Activated CD4-positive, alpha-beta T cell treated with anti-CD3 and anti-CD28 coated beads, Interleukin-2, amount 50 U/mL, for 24 hours (primary cell): Measurements from ENCODE around the gene POU2AF1.

Experiments used
- DNase-seq, 2 donors: peaks; one replicate each; pipeline ENCODE4 v3.0.0-alpha.2; 2020; ENCODE audit warnings: low read depth in 1 of 2, low spot score in 1 of 2

The POU2AF1 gene

DNA sequence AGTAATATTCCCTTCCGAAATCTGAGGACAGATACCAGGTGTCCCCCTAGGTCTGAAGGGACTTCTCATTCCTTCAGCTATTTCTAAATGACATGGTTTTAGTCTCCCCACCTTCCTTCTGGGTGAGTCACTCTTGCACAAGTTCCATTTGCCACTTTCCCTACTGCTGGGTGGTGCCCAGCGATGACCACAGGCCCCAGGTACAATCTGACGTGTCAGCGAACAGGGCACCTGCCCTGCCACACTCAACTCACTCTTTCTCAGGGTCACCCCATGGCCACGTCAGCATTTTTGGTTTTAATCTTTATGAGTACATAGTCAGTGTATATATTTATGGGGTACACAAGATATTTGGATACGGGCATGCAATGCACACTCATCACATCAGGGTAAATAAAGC, 17.2 kb downstream of the POU2AF1 start:
- DNase-seq, result no peak

GRCh38 chr11:111361052-111361801, 17.8 kb downstream of the POU2AF1 start:
- DNase-seq, result no peak

DNA sequence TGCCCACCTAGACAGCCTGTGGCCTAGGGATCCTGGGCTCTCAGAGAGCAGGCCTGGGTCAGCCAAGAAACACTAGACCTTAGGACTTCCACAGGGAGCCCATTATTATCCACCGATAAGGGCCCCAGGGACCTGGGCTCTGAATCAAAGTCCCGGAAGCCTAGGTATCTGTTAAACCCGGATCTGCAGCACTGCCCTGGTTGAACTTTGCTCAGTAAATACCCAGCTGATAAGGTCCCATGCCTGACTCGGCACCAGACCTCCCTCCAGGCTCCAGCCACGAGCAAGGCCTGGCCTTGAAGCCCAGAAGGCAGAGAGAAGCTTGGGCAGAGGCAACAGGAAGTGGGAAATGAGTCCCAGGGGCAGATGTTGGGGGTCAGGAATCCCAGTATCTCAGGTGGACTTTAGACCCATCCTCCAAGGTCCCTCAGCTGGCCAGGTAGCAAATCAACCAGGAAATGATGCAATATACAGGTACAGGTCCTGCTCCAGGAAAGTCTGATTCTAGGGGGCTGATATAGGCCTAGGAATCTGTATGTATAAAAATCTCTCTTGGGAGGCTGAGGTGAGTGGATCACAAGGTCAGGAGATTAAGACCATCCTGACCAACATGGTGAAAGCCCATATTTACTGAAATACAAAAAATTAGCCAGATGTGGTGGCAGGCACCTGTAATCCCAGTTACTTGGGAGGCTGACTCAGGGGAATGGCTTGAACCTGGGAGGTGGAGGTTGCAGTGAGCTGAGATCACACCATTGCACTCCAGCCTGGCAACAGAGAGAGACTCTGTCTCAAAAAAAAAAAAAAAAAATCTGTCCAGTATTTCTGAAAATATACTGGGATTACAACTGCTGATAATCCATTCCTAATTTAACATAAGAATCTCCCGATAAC, 18.7 kb downstream of the POU2AF1 start:
- no peak for DNase-seq

- DNase-seq, result no peak
Observed at GRCh38 chr11:111359223-111360149, 19.6 kb downstream of the POU2AF1 start.

GRCh38 chr11:111358038-111359001, 20.8 kb downstream of the POU2AF1 start:
- DNase-seq, result no peak

GRCh38 chr11:111357150-111358037, 21.7 kb downstream of the POU2AF1 start:
- DNase-seq, result no peak

DNA sequence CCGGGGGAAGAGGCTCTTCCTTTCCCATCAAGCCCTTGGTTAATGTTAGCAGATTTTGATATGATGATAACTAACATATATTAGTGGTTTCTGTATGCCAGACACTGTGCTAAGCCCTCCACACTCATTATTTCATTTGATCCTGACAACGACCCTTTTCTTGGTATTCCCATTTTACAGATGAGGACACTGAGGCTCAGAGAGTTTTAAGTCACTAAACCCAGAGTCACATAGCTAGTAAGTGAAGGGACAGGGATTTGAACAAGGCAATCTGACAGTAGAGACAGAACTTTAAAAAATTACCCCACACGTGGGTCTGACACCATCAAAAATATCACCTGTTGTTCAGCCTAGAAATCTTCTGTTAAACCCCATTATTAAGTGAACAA, 22.4 kb downstream of the POU2AF1 start:
- DNase-seq, result no peak

DNA sequence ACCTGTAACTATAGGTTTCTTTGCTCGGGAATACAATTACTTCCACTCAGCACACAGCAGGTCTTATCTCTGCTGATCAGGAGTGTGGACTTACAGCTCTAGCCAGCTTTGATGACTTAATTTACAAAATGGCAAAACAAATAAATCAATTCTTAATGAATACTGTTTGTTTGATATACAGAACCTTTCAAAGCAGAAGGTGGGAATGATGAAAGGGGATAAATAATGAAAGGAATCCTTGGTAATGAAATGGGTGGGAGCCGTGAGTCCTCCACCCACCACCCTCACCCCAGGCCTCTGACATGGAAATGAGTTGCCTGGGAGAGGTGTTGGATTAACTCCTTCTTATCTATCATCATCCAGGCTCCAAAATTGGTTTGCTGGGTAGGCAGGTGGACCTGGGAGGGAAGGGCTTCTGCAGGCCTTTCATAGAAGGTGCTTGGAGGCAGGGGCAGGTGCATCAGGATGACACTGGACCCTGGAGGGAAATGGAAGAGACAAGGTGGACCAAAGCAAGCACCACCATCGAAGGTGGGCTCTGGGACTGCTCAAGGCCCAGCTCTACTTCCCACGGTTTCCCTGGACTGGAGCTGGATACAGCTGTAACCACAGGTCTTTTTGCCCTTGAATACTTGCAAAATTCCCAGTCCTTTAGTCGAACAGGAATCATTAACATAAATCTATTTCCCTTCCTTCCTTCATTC, 23.0 kb downstream of the POU2AF1 start:
- DNase-seq, result no peak

DNA sequence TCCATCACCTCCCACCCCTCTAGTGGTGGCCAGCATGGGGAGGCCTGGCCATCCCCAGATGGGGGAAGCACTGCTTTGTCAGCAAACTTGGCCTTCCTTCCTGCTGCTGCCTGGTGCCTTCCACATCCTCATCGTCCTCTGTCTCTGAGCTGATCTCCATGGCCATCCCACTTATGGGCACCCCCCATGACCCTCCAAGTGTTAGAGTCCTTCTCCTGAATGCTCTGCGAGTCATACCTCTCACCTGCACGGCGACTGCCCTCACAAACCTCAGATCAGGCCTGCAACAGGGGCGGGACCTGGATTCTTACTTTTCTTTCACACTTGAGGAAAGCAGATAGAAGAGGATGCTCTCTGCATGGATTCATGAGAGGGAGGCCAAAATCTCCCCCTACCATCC, 24.0 kb downstream of the POU2AF1 start:
- no peak for DNase-seq

DNA sequence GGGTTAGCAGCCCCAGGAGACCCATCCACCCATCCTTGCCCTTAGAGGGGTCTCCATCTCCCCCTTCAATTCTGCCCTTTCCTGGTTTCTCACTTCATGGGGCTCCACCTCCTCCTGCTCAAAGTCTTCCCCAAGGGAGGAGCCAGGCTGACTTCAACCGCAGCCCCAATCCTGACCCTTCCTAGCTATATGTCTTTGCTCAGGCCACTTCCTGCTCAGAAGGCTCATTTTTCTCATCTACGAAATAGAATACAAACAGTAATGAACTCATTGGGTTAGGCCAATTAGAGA, 24.5 kb downstream of the POU2AF1 start:
- no peak for DNase-seq

DNA sequence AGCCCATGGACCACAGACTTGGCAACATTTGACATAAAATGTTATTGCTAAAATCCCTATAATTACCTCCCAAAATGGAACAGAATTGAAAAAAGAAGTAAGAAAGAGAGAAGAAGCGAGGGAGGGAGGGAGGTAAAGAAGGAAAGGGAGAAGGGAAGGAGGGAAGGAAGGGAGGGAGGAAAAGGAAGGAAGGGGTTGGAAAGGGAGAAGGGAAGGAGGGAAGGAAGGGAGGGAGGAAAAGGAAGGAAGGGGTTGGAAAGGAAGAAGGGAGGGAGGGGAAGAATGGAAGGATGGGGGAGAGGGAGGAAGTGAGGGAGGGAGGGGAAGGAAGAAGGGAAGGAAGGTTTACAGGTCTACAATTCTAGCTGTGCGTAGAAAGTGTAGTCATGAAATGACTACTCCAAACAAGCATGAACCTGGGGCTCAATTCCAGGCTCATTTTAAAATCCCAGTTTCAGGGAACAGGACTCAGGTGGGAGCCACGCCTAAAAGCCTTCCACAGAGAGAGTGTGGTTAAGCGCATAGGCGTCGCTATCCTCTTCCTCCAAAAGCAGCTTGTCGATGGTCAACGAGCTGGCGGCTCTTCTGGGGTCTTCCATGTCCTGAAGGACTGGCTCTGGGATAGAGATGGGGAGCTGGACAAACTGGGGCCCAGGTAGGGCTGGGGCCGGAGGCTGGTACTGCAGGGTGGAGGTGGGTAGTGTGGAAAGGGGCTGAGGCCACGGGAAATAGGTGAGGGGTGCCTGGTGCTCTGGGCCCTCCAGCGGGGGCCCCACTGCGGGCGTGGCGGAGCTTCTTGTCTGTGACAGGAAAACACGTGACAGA, 25.1 kb downstream of the POU2AF1 start:
- no peak for DNase-seq

GRCh38 chr11:111352935-111353710, 26.0 kb downstream of the POU2AF1 start:
- no peak for DNase-seq

GRCh38 chr11:111352231-111352746, 26.8 kb downstream of the POU2AF1 start:
- no peak for DNase-seq

DNA sequence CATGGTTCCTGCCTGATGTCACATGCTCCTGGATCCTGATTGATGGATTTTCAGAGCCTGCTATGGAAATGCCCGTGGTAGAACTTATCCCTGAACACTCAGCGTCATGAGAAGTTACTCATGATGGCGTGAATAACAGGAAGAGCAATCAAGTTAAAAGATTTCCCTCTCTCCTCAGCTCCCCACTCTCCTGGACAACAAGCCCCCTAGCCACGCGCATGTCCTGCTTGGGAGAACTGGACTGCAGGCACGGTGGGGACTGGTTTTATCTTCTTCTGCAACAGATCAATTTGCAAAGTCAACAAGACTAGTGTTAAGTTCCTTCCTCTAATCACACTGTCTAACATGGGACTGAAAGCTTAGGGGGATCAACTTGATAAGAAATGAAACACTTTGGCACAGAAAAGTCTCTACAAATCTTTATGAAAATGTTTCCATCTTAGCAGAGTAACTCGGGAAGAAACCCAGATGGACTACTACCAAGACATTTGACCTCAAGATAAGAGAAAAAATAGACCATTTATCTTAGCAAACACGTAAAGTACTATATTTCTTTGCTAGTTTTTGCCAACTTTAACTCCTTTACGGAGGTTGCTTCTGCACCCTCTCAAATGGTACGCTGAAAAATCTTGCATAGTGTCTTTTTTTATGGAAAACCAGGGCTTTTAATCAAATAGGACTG, 27.6 kb downstream of the POU2AF1 start:
- no peak for DNase-seq

- DNase-seq, result no peak
Observed at GRCh38 chr11:111350811-111351210, 28.3 kb downstream of the POU2AF1 start.

DNA sequence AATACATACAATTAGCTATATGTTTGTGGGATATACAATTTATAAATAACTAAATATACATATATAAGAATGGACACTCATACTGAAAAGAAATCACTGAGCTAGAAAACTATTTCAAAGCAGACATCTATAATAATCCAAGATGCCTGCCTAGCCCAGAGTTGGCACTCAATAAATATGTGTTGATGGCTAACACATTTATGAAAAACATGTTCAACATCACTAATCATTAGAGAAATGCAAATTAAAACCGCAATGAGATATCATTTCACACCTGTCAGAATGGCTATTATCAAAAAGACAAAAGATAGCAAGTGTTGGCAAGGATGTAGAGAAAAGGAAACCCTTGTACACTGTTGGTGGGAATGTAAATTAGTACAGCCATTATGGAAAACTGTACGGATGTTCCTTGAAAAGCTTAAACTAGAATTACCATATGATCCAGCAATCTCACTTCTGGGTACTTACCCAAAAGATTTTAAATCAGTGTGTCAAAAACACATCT, 29.8 kb downstream of the POU2AF1 start:
- no peak for DNase-seq
